Skeletal muscle tissue (tissue), 4 donors: ENCODE measurements around the gene MAPKAP1. TPM values are rescaled to one million over a fixed set of nuclear protein-coding genes. Genes with fewer than 3 reads are reported as not detected.

Experiments
- H3K27ac ChIP-seq: one replicate; pipeline ENCODE4 v1.7.0; 2013; ENCODE audit warnings: mild to moderate bottlenecking, low read depth, low read length, inconsistent platforms
- H3K27me3 ChIP-seq, 3 donors: one replicate each; pipeline ENCODE4 v1.7.0; 2013; ENCODE audit warnings: low read length in 3 of 3; ENCODE audit not compliant: control insufficient read depth in 3 of 3, insufficient read depth in 3 of 3
- H3K36me3 ChIP-seq, 3 donors: one replicate each; pipeline ENCODE4 v1.7.0; 2013; ENCODE audit warnings: low read length in 3 of 3; ENCODE audit not compliant: control insufficient read depth in 3 of 3, insufficient read depth in 3 of 3
- H3K4me1 ChIP-seq, 3 donors: one replicate each; pipeline ENCODE4 v1.7.0; 2013; ENCODE audit warnings: low read length in 3 of 3, mild to moderate bottlenecking in 3 of 3; ENCODE audit not compliant: control insufficient read depth in 3 of 3, insufficient read depth in 3 of 3
- H3K4me3 ChIP-seq, 3 donors: one replicate each; pipeline ENCODE4 v1.7.0; 2013; ENCODE audit warnings: low read length in 3 of 3
- H3K9ac ChIP-seq, 3 donors: one replicate each; pipeline ENCODE4 v1.7.0; 2013; ENCODE audit warnings: low read length in 3 of 3, mild to moderate bottlenecking in 3 of 3, moderate library complexity in 2 of 3, low read depth in 1 of 3
- H3K9me3 ChIP-seq, 3 donors: one replicate each; pipeline ENCODE4 v1.7.0; 2013; ENCODE audit warnings: low read length in 3 of 3; ENCODE audit not compliant: control insufficient read depth in 3 of 3
- total RNA-seq: library from RNA; depleted of rRNA; stranded (reverse); fragments of >200 nt; gene quantifications from one replicate; pipeline ENCODE4 v1.2.3, GENCODE V29; 2014
- donor health status: Osteomylitis.

Gene MAPKAP1
- total RNA-seq, 1 donor from 2014 or later: 44.9 TPM

GRCh38 chr9:125461636-125462190 lies 245.3 kb downstream of the MAPKAP1 start:
- Histone ChIP-seq H3K27ac (no peak overlapping the region), H3K4me1 (no peaks in the 10 kb centered on the region), H3K4me3 (no peak overlapping the region), H3K36me3 (peaks cover 0 to 2% (median 0%) of the 10 kb centered on the region in 3 donors), H3K27me3 (no peaks in the 10 kb centered on the region), H3K9ac (no peak overlapping the region), H3K9me3 (no peaks in the 10 kb centered on the region)

GRCh38 chr9:125460883-125461635 lies 245.9 kb downstream of the MAPKAP1 start:
- no peaks in the 10 kb centered on the region for H3K4me1 ChIP-seq
- H3K9me3 ChIP-seq: no peaks in the 10 kb centered on the region
- no peak overlapping the region for H3K27ac ChIP-seq
- H3K4me3 ChIP-seq: no peak overlapping the region
- peaks cover 0 to 2% (median 0%) of the 10 kb centered on the region in 3 donors for H3K36me3 ChIP-seq
- H3K27me3 ChIP-seq: no peaks in the 10 kb centered on the region
- no peak overlapping the region for H3K9ac ChIP-seq

GRCh38 chr9:125460346-125460745 lies 246.7 kb downstream of the MAPKAP1 start:
- no peak overlapping the region for H3K9ac ChIP-seq
- no peaks in the 10 kb centered on the region for H3K27me3 ChIP-seq
- no peak overlapping the region for H3K4me3 ChIP-seq
- no peaks in the 10 kb centered on the region for H3K9me3 ChIP-seq
- H3K36me3 ChIP-seq: no peaks in the 10 kb centered on the region
- H3K27ac ChIP-seq: no peak overlapping the region
- no peaks in the 10 kb centered on the region for H3K4me1 ChIP-seq

- no peaks in the 10 kb centered on the region for H3K27me3 ChIP-seq
- no peak overlapping the region for H3K27ac ChIP-seq
- H3K4me3 ChIP-seq: no peak overlapping the region
- no peaks in the 10 kb centered on the region for H3K36me3 ChIP-seq
- H3K9ac ChIP-seq: no peak overlapping the region
- no peaks in the 10 kb centered on the region for H3K4me1 ChIP-seq
- H3K9me3 ChIP-seq: no peaks in the 10 kb centered on the region
Measured at GRCh38 chr9:125457357-125457756, 249.7 kb downstream of the MAPKAP1 start.

GRCh38 chr9:125455876-125456275 lies 251.1 kb downstream of the MAPKAP1 start:
- H3K4me1 ChIP-seq: no peaks in the 10 kb centered on the region
- H3K36me3 ChIP-seq: no peaks in the 10 kb centered on the region
- H3K9ac ChIP-seq: no peak overlapping the region
- no peaks in the 10 kb centered on the region for H3K9me3 ChIP-seq
- H3K27me3 ChIP-seq: no peaks in the 10 kb centered on the region
- H3K4me3 ChIP-seq: no peak overlapping the region
- H3K27ac ChIP-seq: no peak overlapping the region

- no peaks in the 10 kb centered on the region for H3K27me3 ChIP-seq
Measured at GRCh38 chr9:125455132-125455531, 251.9 kb downstream of the MAPKAP1 start.

GRCh38 chr9:125447202-125447802 lies 259.7 kb downstream of the MAPKAP1 start:
- no peaks in the 10 kb centered on the region for H3K27me3 ChIP-seq
- H3K36me3 ChIP-seq: peaks cover 0 to 8% (median 4%) of the 10 kb centered on the region in 3 donors
- no peaks in the 10 kb centered on the region for H3K9me3 ChIP-seq
- peaks cover 0 to 2% (median 0%) of the 10 kb centered on the region in 3 donors for H3K4me1 ChIP-seq
- H3K4me3 ChIP-seq: no peak overlapping the region
- H3K27ac ChIP-seq: no peak overlapping the region
- no peak overlapping the region for H3K9ac ChIP-seq

More at GRCh38 chr9:125455132-125455531, 251.9 kb downstream of the MAPKAP1 start:
- Histone ChIP-seq H3K36me3 (no peaks in the 10 kb centered on the region), H3K9ac (no peak overlapping the region), H3K27ac (no peak overlapping the region), H3K4me3 (no peak overlapping the region), H3K4me1 (no peaks in the 10 kb centered on the region), H3K9me3 (no peaks in the 10 kb centered on the region)

- Histone ChIP-seq H3K9ac (no peak overlapping the region), H3K4me3 (no peak overlapping the region), H3K36me3 (peaks cover 0 to 8% (median 4%) of the 10 kb centered on the region in 3 donors), H3K27ac (no peak overlapping the region), H3K9me3 (no peaks in the 10 kb centered on the region), H3K4me1 (peaks cover 0 to 2% (median 0%) of the 10 kb centered on the region in 3 donors), H3K27me3 (no peaks in the 10 kb centered on the region)
Measured at GRCh38 chr9:125446561-125447094, 260.4 kb downstream of the MAPKAP1 start.

GRCh38 chr9:125444956-125445506 lies 262.0 kb downstream of the MAPKAP1 start:
- no peak overlapping the region for H3K27ac ChIP-seq
- H3K4me1 ChIP-seq: peaks cover 2 to 8% (median 4%) of the 10 kb centered on the region in 3 donors
- peaks cover 0 to 13% (median 4%) of the 10 kb centered on the region in 3 donors for H3K36me3 ChIP-seq
- no peak overlapping the region for H3K4me3 ChIP-seq
- no peaks in the 10 kb centered on the region for H3K9me3 ChIP-seq
- H3K27me3 ChIP-seq: no peaks in the 10 kb centered on the region
- no peak overlapping the region for H3K9ac ChIP-seq
